Body of pancreas (tissue), 4 donors: ENCODE results near the gene STAT5A. TPM values are rescaled to one million over a fixed set of nuclear protein-coding genes. Genes with fewer than 3 reads are reported as not detected.
A peak's percentile ranks its signal among the peaks of the same experiment; 100 is the strongest.

Experiments used
- ATAC-seq: fragments of 150-250 bp; one replicate; pipeline ENCODE4 v1.9.1; 2016
- DNase-seq, 4 donors: peaks; one replicate each; pipeline ENCODE4 v3.0.0-alpha.2; 2019
- H3K27ac ChIP-seq, 4 donors: fragments of 200-600 bp; sonication (generic); 1 replicate in 3 of 4; 2 replicates in 1 of 4; pipeline versions ENCODE4 v1.5.1 to v1.6.1; 2016 to 2019; ENCODE audit warnings: mild to moderate bottlenecking in 1 of 4, mixed read lengths in 1 of 4, moderate library complexity in 1 of 4
- H3K27me3 ChIP-seq, 2 donors: fragments of 200-600 bp; sonication (generic); one replicate each; pipeline ENCODE4 v1.6.0; 2016; ENCODE audit warnings: mild to moderate bottlenecking in 1 of 2
- H3K36me3 ChIP-seq, 2 donors: fragments of 200-600 bp; sonication (generic); replicated peaks in 1 of 2; 2 replicates each; pipeline ENCODE4 v1.5.1; 2016; ENCODE audit warnings: low read depth in 2 of 2; ENCODE audit not compliant: insufficient read depth in 1 of 2
- H3K4me1 ChIP-seq: fragments of 200-600 bp; sonication (generic); one replicate; pipeline ENCODE4 v1.6.0; 2016
- H3K4me3 ChIP-seq, 2 donors: fragments of 200-600 bp; sonication (generic); 1 replicate in 1 of 2; 2 replicates in 1 of 2; pipeline ENCODE4 v1.5.1; 2016 to 2019
- H3K9me3 ChIP-seq, 3 donors: fragments of 200-600 bp; sonication (generic); 1 replicate in 2 of 3; 2 replicates in 1 of 3; pipeline ENCODE4 v1.5.1; 2016
- POLR2A ChIP-seq, 3 donors: fragments of 450-650 bp; IDR thresholded peaks; one replicate each; pipeline ENCODE4 v1.6.1; 2016; ENCODE audit warnings: antibody characterized with exemption in 3 of 3, mild to moderate bottlenecking in 2 of 3
- WGBS, 2 donors: methylation state at CpG; one replicate each; pipeline ENCODE4 v1.1.5; 2017; 5-methylcytosine and 5-hydroxymethylcytosine counted together
- intact Hi-C: fragments of 100-400 bp; cut with DNase I; formaldehyde crosslinking; loops from one replicate; pipeline ENCODE4 v1.15.1; 2023
- total RNA-seq, 2 donors: library from RNA; depleted of rRNA; stranded (reverse); fragments of >200 nt; gene quantifications; one replicate each; pipeline ENCODE4 v1.1.0, GENCODE V29; 2016
- TF ChIP-seq, protein P1 (sequence below), 7 experiments: fragments of 450-650 bp in 4 of 7; fragments of 200-600 bp in 3 of 7; sonication (generic) in 3 of 7; IDR thresholded peaks; one replicate each; pipeline ENCODE4 v1.5.1; 2016 to 2019; ENCODE audit warnings: antibody characterized with exemption in 7 of 7

Gene STAT5A
- total RNA-seq, 2 donors from 2014 or later, result 25.2 to 52.1 TPM

DNA sequence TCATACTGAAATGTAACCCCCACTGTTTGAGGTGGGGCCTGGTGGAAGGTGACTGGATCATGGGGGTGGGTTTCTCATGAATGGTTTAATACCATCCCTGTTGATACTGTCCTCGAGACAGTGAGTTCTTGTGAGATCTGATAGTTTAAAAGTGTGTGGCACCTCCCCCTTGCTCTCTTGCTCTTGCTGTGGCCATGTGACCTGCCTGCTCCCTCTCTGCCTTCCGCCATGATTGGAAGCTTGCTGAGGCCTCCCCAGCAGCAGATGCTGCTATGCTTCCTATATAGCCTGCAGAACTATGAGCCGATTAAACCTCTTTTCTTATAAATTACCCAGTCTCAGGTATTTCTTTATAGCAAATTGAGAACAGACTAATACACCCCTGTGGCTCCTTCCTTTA is 59.3 kb downstream of the STAT5A start:
- 90 to 92% methylated on average over 3 of the region's 3 CpGs for WGBS, 2 donors
- H3K27me3 ChIP-seq, result no peaks in the 10 kb centered on the region
- intact Hi-C loops, result no loop called here
- DNase-seq, result no peak
- peak overlapping the region; percentile 65 to 83 (median 74) for H3K27ac ChIP-seq
- no peak for TF ChIP-seq POLR2A (IDR thresholded peaks at IDR 0.05)
- TF ChIP-seq, protein P1, sequence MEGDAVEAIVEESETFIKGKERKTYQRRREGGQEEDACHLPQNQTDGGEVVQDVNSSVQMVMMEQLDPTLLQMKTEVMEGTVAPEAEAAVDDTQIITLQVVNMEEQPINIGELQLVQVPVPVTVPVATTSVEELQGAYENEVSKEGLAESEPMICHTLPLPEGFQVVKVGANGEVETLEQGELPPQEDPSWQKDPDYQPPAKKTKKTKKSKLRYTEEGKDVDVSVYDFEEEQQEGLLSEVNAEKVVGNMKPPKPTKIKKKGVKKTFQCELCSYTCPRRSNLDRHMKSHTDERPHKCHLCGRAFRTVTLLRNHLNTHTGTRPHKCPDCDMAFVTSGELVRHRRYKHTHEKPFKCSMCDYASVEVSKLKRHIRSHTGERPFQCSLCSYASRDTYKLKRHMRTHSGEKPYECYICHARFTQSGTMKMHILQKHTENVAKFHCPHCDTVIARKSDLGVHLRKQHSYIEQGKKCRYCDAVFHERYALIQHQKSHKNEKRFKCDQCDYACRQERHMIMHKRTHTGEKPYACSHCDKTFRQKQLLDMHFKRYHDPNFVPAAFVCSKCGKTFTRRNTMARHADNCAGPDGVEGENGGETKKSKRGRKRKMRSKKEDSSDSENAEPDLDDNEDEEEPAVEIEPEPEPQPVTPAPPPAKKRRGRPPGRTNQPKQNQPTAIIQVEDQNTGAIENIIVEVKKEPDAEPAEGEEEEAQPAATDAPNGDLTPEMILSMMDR (IDR thresholded peaks at IDR 0.05), result no peak
- H3K4me3 ChIP-seq, result no peak overlapping the region
- peaks cover 53% of the 10 kb centered on the region for H3K4me1 ChIP-seq
- H3K36me3 ChIP-seq, result peaks cover 7 to 15% of the 10 kb centered on the region in 2 donors
- ATAC-seq, result no peak
- no peaks in the 10 kb centered on the region for H3K9me3 ChIP-seq

GRCh38 chr17:42348104-42348503 is 59.8 kb downstream of the STAT5A start:
- H3K27ac ChIP-seq, result peak overlapping the region in 3 of 4 donors; percentile 68 to 83 (median 80)
- intact Hi-C loops, result no loop called here
- WGBS, 2 donors, result 94 to 98% methylated on average over 3 of the region's 3 CpGs

GRCh38 chr17:42354956-42355843 is 66.9 kb downstream of the STAT5A start:
- TF ChIP-seq POLR2A (IDR thresholded peaks at IDR 0.05), result no peak
- TF ChIP-seq, protein P1 (IDR thresholded peaks at IDR 0.05), result no peak
- H3K36me3 ChIP-seq, result no peaks in the 10 kb centered on the region
- 62 to 67% methylated on average over 3 of the region's 3 CpGs for WGBS, 2 donors
- H3K4me3 ChIP-seq, result no peak overlapping the region
- no peaks in the 10 kb centered on the region for H3K27me3 ChIP-seq
- intact Hi-C loops, result no loop called here
- peaks cover 14% of the 10 kb centered on the region for H3K4me1 ChIP-seq
- no peaks in the 10 kb centered on the region for H3K9me3 ChIP-seq
- ATAC-seq (no peak), DNase-seq (no peak)
- no peak overlapping the region for H3K27ac ChIP-seq

More at GRCh38 chr17:42348104-42348503, 59.8 kb downstream of the STAT5A start:
- ATAC-seq (no peak), DNase-seq (no peak)
- peaks cover 53% of the 10 kb centered on the region for H3K4me1 ChIP-seq
- H3K9me3 ChIP-seq, result no peaks in the 10 kb centered on the region
- H3K4me3 ChIP-seq, result no peak overlapping the region
- peaks cover 7 to 15% of the 10 kb centered on the region in 2 donors for H3K36me3 ChIP-seq
- no peak for TF ChIP-seq POLR2A (IDR thresholded peaks at IDR 0.05)
- TF ChIP-seq, protein P1 (IDR thresholded peaks at IDR 0.05), result no peak
- H3K27me3 ChIP-seq, result no peaks in the 10 kb centered on the region

- WGBS, 2 donors, result 58 to 60% methylated on average over 1 of the region's 1 CpG
- no peak for ATAC-seq
Observed at GRCh38 chr17:42358434-42358833, 70.1 kb downstream of the STAT5A start.

More at GRCh38 chr17:42358434-42358833, 70.1 kb downstream of the STAT5A start:
- no peaks in the 10 kb centered on the region for H3K36me3 ChIP-seq
- DNase-seq, result no peak
- no peaks in the 10 kb centered on the region for H3K27me3 ChIP-seq
- no peaks in the 10 kb centered on the region for H3K9me3 ChIP-seq
- H3K4me3 ChIP-seq, result no peak overlapping the region
- intact Hi-C loops, result no loop called here
- TF ChIP-seq, protein P1 (IDR thresholded peaks at IDR 0.05), result no peak
- TF ChIP-seq POLR2A (IDR thresholded peaks at IDR 0.05), result no peak
- no peak overlapping the region for H3K27ac ChIP-seq
- H3K4me1 ChIP-seq, result peaks cover 31% of the 10 kb centered on the region
